HG02884 (cell line): ENCODE measurements around the gene TOX3.

Experiments used
- ATAC-seq: cut with Tn5 transposase; IDR thresholded peaks from one replicate; pipeline ENCODE4 v1.9.1; 2021; ENCODE audit warnings: mild to moderate bottlenecking, moderate library complexity; ENCODE audit not compliant: unreplicated experiment

The TOX3 gene

DNA sequence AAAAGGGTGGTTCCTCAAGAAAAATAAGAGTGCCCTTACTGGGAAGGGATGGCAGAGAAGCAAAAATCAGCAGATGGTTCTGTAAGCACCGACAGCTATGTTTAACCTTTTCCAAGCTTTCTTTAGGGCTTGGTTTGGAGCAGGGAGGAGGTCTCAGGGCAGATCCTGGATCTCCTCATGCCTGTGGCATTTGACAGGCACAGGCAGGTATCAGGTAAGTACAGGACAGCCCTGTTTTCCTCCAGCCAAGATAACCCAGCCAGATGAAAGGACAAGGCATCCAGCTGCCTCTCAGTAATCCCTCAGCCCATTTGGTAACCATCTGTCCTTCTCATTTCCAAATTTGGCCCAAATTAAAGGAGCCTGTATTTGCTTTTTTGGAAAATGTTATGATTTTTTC lies 141.5 kb downstream of the TOX3 start:
- ATAC-seq, result no peak

DNA sequence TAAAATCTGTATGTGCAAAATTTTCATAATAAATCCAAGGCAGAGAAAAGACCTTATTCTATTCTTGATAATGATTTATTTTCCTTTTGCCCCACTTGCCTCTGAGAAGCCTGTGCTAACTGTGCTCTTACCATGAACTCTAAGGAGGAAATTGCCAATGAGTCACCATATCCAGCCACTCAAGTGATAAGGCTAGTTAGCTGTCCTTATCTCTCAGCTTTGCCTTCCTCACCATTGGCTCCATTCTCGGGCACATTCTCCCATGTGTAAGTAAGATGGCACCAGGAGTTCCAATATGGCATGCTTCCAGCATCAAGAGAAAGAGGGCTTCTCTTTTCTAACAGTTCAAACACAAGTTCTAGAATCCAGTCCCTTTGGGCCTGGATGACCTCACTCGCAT lies 142.4 kb downstream of the TOX3 start:
- ATAC-seq, result no peak

DNA sequence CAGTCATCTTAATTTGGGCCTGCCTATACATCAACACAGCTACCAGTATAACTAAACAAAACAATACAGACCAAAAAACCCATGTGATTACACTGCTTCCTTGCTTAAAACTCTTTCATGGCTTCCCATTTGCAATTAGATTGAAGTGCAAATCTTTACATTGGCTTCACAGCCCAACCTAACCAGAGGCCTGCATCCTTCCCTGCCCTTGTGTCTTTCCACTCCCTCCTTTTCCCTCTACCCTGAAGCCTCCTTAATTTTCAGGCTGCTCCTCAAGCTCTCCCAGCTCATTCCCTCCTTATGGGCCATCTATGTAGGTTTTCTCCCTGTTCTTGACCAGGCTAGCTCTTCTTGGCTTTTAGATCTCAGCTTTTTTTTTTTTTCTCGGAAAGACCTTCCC lies 147.8 kb downstream of the TOX3 start:
- no peak for ATAC-seq

DNA sequence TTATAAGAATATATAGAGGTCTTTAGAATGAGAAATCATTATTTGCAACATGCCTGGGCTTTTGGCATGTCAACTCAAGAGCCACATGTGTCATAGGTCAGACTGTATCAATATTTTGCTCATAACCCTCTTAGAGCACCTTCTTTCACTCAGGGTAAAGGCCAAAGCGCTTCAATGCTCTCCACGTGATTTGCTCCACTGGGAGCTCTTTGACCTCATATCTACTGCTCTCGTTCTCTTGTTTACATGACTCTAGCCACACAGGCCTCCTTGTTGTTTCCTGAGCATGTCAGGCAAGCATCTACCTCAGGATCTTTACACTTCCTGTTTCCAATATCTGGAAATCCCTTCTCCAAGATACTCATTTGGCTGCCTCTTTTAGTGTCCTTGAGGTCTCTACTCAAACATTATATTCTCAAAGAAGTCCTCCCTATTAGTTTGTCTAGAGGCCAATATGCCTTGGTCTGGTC lies 148.4 kb downstream of the TOX3 start:
- no peak for ATAC-seq

DNA sequence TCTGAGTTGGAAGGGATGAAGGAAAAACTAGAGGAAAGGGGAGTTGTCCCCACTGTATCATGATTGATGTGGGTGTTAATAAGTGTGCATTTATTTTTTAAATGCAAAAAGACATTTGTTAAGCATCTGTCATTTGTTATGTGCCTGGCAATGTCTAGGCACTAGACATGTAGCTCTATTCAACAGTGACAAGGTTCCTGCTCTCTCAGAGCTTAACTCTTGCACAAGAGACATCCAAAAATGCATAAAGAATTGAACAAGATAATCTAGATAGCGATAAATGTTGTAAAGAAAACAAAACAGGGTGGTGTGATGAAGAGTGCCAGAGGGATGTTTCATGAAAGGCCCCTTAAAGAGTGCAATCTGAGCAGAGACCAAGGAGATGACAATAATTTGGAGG lies 148.9 kb downstream of the TOX3 start:
- no peak for ATAC-seq

DNA sequence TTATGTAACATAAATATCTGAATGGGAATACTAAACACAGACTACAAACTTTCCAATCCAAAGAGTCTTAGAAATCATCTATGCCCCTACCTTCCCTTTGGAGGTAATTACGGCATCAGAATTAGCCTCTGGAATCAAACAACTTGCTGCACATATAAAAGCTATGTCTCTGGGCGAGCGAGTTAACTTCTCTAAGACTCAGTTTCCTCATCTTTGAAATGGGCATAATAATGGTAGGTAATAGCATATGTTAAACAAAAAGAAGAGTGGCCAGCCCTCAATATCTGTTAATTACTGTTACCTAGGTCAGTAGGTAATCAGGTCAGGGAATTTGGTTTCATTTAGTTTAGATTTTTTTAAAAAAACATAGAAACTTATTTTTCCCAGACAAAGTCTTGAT lies 153.5 kb downstream of the TOX3 start:
- no peak for ATAC-seq

DNA sequence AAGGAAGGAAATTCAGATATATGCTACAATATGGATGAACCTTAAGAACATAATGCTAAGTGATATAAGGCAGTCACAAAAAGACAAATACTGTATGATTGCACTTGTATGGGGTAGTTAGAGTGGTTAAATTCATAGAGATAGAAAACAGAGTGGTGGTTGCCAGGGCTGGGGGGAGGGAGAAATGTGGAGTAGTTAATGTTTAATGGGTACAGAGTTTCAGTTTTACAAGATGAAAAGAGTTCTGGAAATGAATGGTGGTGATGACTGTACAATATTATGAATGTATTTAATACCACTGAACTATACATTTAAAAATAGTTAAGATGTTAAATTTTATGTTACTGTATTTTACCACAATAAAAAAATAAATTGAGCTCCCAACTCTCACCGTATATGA lies 157.9 kb downstream of the TOX3 start:
- no peak for ATAC-seq
